GM13977 (cell line): ENCODE results near the gene JUND.

Experiments
- DNase-seq: peaks from one replicate; pipeline ENCODE4 v3.0.0; 2012; ENCODE audit warnings: low spot score
- in situ Hi-C: fragments of 300-500 bp; cut with MboI; formaldehyde crosslinking; loops from one replicate; pipeline ENCODE4 v1.12.0; 2022; ENCODE audit warnings: low sequenced_read_pairs, low pct_unique_long_range_greater_than_20kb, mixed read lengths, inconsistent platforms; ENCODE audit not compliant: unreplicated experiment
- TF ChIP-seq, protein P1 (sequence below): IDR thresholded peaks from 2 replicates; pipeline ENCODE4 v1.5.1; 2012; ENCODE audit warnings: mild to moderate bottlenecking, control low read depth; ENCODE audit not compliant: insufficient read depth; ENCODE audit errors: extremely low read depth, missing control alignments

JUND gene

DNA sequence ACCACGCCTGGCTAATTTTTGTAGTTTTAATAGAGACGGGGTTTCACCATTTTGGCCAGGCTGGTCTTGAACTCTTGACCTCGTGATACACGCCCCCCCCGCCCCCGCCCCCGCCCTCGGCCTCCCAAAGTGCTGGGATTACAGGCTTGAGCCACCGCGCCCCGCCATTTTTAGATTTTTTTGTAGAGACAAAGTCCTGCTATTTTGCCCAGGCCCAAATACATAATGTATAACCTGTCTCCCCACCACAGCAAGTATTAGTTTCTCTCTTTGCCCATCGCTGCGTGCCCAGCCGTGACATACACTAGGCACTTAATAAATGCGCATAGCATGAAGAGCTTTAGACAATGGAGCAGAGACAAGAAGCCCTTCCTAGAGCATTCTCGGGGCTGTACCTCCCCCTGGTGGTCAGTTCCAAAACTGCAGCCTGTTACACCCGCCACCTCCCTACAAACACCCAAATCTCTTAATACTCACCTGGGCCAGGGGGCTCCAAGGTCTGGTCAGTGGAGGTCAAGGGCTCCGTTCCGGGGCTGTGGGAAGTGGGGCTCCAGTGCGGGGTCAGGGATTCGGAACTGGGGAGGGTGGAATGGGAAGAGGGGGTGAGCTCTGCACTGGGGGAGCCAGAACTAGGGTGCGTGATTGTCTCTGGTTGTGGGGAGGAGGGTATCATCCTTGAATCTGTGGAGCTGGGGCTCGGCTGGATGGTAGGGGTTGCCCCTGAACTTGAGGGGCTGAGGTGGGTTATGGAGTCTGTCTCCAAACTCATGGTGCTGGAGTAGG is 29.6 kb downstream of the JUND start:
- DNase-seq, result peak; percentile 94
- TF ChIP-seq, protein P1, sequence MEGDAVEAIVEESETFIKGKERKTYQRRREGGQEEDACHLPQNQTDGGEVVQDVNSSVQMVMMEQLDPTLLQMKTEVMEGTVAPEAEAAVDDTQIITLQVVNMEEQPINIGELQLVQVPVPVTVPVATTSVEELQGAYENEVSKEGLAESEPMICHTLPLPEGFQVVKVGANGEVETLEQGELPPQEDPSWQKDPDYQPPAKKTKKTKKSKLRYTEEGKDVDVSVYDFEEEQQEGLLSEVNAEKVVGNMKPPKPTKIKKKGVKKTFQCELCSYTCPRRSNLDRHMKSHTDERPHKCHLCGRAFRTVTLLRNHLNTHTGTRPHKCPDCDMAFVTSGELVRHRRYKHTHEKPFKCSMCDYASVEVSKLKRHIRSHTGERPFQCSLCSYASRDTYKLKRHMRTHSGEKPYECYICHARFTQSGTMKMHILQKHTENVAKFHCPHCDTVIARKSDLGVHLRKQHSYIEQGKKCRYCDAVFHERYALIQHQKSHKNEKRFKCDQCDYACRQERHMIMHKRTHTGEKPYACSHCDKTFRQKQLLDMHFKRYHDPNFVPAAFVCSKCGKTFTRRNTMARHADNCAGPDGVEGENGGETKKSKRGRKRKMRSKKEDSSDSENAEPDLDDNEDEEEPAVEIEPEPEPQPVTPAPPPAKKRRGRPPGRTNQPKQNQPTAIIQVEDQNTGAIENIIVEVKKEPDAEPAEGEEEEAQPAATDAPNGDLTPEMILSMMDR, result peak; percentile 84
- in situ Hi-C loops, result loop anchor here (10.0 kb wide), 1 partner anchor 47 kb away; the partner anchor contains the start of gene RAB3A

DNA sequence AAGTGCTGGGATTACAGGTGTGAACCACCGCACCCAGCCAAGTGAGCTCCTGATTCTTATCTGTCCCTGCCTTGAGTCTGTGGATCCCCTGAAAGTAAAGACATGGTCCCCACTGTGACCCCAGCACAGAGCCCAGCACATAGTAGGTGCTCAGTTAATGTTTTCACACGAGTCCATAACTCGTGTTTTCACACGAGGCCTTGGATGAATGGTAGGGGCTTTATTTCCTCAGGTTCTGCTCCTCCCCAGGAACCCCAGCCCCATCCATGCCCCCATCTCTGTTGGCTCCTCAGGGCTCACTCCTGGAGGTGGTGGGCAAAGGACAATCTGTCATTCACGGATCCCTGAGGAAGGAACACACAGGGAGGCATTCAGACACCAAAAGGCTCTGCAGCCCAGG is 31.6 kb downstream of the JUND start:
- TF ChIP-seq, protein P1, result no peak
- no peak for DNase-seq
- in situ Hi-C loops, result loop anchor here (10.0 kb wide), 1 partner anchor 45 kb away; the partner anchor contains the start of gene RAB3A

DNA sequence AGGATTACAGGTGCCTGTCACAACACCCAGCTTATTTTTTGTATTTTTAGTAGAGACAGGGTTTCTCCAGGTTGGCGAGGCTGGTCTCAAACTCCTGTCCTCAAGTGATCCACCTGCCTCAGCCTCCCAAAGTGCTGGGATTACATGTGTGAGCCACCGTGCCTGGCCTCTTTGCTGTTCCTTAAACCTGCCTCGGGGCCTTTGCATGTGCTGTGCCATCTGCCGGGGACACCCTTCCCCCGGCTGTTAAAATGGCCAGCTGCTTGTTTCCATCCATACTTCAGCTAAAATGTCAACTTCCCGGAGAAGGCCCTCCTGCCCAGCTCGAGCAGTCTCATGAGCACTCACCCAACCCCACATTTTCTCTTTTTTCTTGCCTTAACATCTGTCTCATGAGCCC is 36.1 kb downstream of the JUND start:
- in situ Hi-C loops, result no loop called here
- TF ChIP-seq, protein P1, result no peak
- DNase-seq, result no peak

DNA sequence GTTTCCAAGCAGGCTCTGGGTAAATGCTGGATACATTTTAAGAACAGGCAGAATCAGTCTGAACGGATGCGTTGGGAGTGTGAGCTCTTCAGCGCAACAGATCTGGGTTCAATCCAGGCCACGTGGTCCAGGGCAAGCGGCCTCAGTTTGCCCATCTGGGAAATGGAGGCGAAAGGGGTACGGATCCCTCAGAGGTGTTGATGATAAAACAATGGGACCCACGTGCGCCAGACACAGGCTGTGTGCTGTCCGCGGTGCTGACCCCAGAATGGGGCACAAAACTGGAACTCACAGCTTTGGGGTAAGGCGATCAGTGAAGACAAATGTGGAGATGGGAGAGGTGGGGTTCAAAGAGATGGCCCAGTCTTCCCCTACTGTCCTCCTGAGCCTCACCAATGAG is 42.1 kb downstream of the JUND start:
- no peak for DNase-seq
- in situ Hi-C loops, result no loop called here
- TF ChIP-seq, protein P1, result no peak

DNA sequence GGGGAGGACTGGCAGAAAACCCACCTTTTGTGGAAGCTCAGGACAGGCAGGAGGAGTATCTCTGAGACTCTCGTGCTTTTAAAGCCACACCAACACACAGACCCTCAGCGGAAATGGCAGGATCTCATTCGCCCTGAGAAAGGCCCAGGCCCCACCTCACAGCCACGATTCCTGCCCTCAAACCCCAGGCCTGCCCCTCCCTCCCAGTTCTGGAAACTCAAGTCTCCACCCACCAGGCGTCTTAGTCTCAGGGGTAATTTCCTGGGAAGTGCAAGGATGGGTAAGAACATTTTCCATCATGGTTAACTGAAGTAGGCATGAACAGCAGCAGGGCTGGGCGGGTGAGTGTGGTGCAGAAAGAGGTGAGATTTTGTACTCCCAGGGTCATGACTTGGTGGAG is 47.2 kb downstream of the JUND start:
- TF ChIP-seq, protein P1, result no peak
- in situ Hi-C loops, result no loop called here
- no peak for DNase-seq

GRCh38 chr19:18233224-18233825 is 48.1 kb downstream of the JUND start:
- TF ChIP-seq, protein P1, result no peak
- in situ Hi-C loops, result no loop called here
- DNase-seq, result peak; percentile 84
